Gastroesophageal sphincter (tissue), 3 donors: ENCODE data around the gene FLCN.

ENCODE experiments used
- CTCF ChIP-seq, 4 experiments: fragments of 200-600 bp in 2 of 4; fragments of 450-650 bp in 2 of 4; sonication (generic) in 1 of 4; IDR thresholded peaks; one replicate each; pipeline ENCODE4 v1.5.1; 2017 to 2019; ENCODE audit warnings: antibody characterized with exemption in 4 of 4, mild to moderate bottlenecking in 2 of 4, moderate library complexity in 2 of 4
- EP300 ChIP-seq: sonication (generic); formaldehyde crosslinking; IDR thresholded peaks from one replicate; pipeline ENCODE4 v1.6.1; 2017; ENCODE audit warnings: antibody characterized with exemption, mild to moderate bottlenecking
- POLR2A ChIP-seq, 2 donors: fragments of 450-650 bp; IDR thresholded peaks; one replicate each; pipeline ENCODE4 v1.6.1; 2017; ENCODE audit warnings: antibody characterized with exemption in 2 of 2, mild to moderate bottlenecking in 2 of 2, moderate library complexity in 1 of 2
- POLR2AphosphoS5 ChIP-seq: sonication (generic); formaldehyde crosslinking; IDR thresholded peaks from one replicate; pipeline ENCODE4 v1.6.1; 2017; ENCODE audit warnings: antibody characterized with exemption

- TF ChIP-seq POLR2A (IDR thresholded peaks at IDR 0.05) (no peak), CTCF (IDR thresholded peaks at IDR 0.05) (no peak), EP300 (no peak), POLR2AphosphoS5 (no peak)
Measured at GRCh38 chr17:17235212-17236174, 1.5 kb downstream of the FLCN start.
